Thyroid gland (tissue), 4 donors: ENCODE results near the gene AFAP1L1. TPM values are rescaled to one million over a fixed set of nuclear protein-coding genes. Genes with fewer than 3 reads are reported as not detected.

Source experiments
- DNase-seq, 2 donors: peaks; one replicate each; pipeline ENCODE4 v3.0.0-alpha.2; 2019
- H3K27ac ChIP-seq, 3 donors: fragments of 200-600 bp; sonication (generic); 1 replicate in 2 of 3; 2 replicates in 1 of 3; pipeline ENCODE4 v1.5.1; 2016 to 2019; ENCODE audit warnings: mild to moderate bottlenecking in 1 of 3, moderate library complexity in 1 of 3
- H3K27me3 ChIP-seq: fragments of 200-600 bp; sonication (generic); one replicate; pipeline ENCODE4 v1.5.1; 2019
- H3K36me3 ChIP-seq, 2 donors: fragments of 200-600 bp; sonication (generic); one replicate each; pipeline ENCODE4 v1.5.1; 2016 to 2019
- H3K4me1 ChIP-seq, 2 donors: fragments of 200-600 bp; sonication (generic); one replicate each; pipeline ENCODE4 v1.5.1; 2017 to 2019
- H3K4me3 ChIP-seq, 3 donors: fragments of 200-600 bp; sonication (generic); replicated peaks in 1 of 3; 1 replicate in 2 of 3; 2 replicates in 1 of 3; pipeline ENCODE4 v1.5.1; 2016; ENCODE audit warnings: mild to moderate bottlenecking in 1 of 3
- H3K9me3 ChIP-seq: fragments of 200-600 bp; sonication (generic); one replicate; pipeline ENCODE4 v1.5.1; 2017
- CTCF ChIP-seq, 6 experiments: fragments of 200-600 bp in 3 of 6; fragments of 450-650 bp in 3 of 6; sonication (generic) in 3 of 6; IDR thresholded peaks; one replicate each; pipeline ENCODE4 v1.5.1; 2016 to 2019; ENCODE audit warnings: antibody characterized with exemption in 6 of 6, mild to moderate bottlenecking in 2 of 6, inconsistent platforms in 1 of 6, moderate library complexity in 1 of 6
- POLR2A ChIP-seq, 2 donors: fragments of 450-650 bp; IDR thresholded peaks; one replicate each; pipeline ENCODE4 v1.6.1; 2017; ENCODE audit warnings: antibody characterized with exemption in 2 of 2, mild to moderate bottlenecking in 2 of 2, moderate library complexity in 1 of 2
- WGBS, 2 donors: methylation state at CpG; one replicate each; pipeline ENCODE4 v1.1.5; 2017; 5-methylcytosine and 5-hydroxymethylcytosine counted together
- intact Hi-C: fragments of 100-400 bp; cut with DNase I; formaldehyde crosslinking; loops from one replicate; pipeline ENCODE4 v1.15.1; 2023
- total RNA-seq, 4 donors: library from RNA; depleted of rRNA; stranded (reverse); fragments of >200 nt; gene quantifications; one replicate each; pipeline ENCODE4 v1.2.3, GENCODE V29; 2016

AFAP1L1 gene
- total RNA-seq, 4 donors from 2014 or later = 15.9 to 43.1 (median 26.8) TPM

DNA sequence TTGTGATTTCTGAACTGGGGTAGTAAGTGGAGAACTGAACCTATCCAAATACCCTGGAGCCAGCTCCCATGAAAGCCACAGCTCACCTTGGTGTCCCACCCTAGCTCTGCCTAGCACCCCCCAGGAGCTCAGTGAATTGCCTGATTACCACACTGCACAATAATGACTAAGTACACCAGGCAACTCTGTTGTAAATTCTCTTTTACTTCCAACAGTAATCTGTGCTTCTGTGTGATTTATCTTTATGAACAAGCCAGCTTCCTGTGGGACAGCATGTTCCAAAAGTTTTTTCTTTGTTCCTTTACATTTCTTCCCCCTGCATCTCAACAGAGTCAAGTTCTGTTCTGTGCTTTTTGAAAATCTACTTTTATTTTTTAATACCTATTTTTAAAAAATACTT lies 51.6 kb downstream of the AFAP1L1 start:
- TF ChIP-seq POLR2A (IDR thresholded peaks at IDR 0.05) (no peak), CTCF (IDR thresholded peaks at IDR 0.05) (no peak)
- H3K36me3 ChIP-seq = no peaks in the 10 kb centered on the region
- no peaks in the 10 kb centered on the region for H3K9me3 ChIP-seq
- H3K4me3 ChIP-seq = no peak overlapping the region
- H3K4me1 ChIP-seq = peaks cover 11 to 12% of the 10 kb centered on the region in 2 donors
- peak overlapping the region in 2 of 3 donors; percentile 13 to 24 for H3K27ac ChIP-seq
- DNase-seq = no peak
- intact Hi-C loops = loop anchor here (5.0 kb wide), 1 partner anchor 109 kb away; no protein-coding TSS in a partner anchor
- H3K27me3 ChIP-seq = no peaks in the 10 kb centered on the region

DNA sequence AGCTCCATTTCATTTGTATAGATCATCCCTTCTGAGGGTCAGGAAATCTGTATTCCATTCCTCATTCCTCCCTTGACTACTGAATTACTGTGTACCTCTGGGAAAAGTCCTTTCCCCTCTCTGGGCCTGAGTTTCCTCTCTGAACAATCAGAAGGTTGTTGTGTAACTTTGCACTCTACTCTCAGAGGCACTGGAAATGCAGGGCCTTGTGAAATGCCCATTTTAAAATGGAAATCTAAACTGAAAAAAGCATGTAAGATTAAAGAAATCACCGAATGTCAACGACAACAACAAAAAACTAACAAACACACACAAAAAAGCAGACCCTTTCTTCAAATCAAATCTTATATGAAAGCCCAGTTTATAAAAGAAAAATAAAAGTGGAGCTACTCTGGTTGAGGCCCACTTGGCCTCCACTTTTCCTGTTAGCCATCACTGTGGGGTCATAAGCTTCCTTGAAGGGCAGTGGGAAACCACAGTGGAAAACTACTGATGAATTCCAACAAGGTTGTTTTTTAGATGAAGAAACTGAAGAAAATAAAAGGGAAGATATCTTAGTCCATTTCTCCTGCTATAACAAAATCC lies 52.1 kb downstream of the AFAP1L1 start:
- Histone ChIP-seq H3K27me3 (no peaks in the 10 kb centered on the region), H3K36me3 (no peaks in the 10 kb centered on the region), H3K4me1 (peaks cover 11 to 12% of the 10 kb centered on the region in 2 donors), H3K4me3 (no peak overlapping the region), H3K27ac (no peak overlapping the region), H3K9me3 (no peaks in the 10 kb centered on the region)
- intact Hi-C loops = loop anchor here (5.0 kb wide), 1 partner anchor 109 kb away; no protein-coding TSS in a partner anchor
- TF ChIP-seq CTCF (IDR thresholded peaks at IDR 0.05) (no peak), POLR2A (IDR thresholded peaks at IDR 0.05) (no peak)
- WGBS, 2 donors = 87 to 88% methylated on average over 2 of the region's 2 CpGs
- no peak for DNase-seq

GRCh38 chr5:149324641-149325040 lies 53.0 kb downstream of the AFAP1L1 start:
- WGBS, 2 donors = 86 to 88% methylated on average over 2 of the region's 2 CpGs
- Histone ChIP-seq H3K4me3 (no peak overlapping the region), H3K4me1 (peaks cover 11 to 12% of the 10 kb centered on the region in 2 donors), H3K9me3 (no peaks in the 10 kb centered on the region), H3K27ac (no peak overlapping the region), H3K27me3 (no peaks in the 10 kb centered on the region), H3K36me3 (no peaks in the 10 kb centered on the region)
- intact Hi-C loops = loop anchor here (5.0 kb wide), 1 partner anchor 108 kb away; no protein-coding TSS in a partner anchor
- DNase-seq = no peak
- TF ChIP-seq POLR2A (IDR thresholded peaks at IDR 0.05) (no peak), CTCF (IDR thresholded peaks at IDR 0.05) (no peak)

DNA sequence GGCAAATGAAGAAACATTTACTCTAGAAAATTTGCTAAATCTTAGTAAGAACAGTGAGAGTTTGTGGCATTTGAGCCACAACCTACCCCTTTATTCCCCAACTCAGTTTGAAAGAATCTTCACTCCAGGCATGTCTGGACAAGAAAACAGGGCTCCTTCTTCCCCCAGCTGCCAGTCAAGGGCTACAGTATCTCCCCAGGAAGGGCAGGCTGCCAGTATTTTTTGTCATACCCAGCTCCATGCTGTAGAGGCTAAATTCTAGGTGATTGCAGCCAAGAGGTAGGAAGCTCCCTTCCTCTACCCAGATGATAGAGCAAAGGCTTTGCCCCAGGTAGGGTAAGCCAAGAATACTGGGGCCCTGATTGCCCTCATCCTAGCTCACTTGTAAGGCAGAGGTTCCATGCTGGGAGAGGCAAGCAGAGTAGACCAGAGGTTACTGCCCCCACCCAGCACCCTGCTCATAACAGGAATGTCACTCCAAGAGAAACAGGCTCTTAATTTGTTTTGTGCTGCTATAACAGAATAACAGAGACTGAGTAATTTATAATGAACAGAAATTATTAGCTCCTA lies 53.6 kb downstream of the AFAP1L1 start:
- TF ChIP-seq POLR2A (IDR thresholded peaks at IDR 0.05) (no peak), CTCF (IDR thresholded peaks at IDR 0.05) (no peak)
- Histone ChIP-seq H3K4me3 (no peak overlapping the region), H3K9me3 (no peaks in the 10 kb centered on the region), H3K36me3 (no peaks in the 10 kb centered on the region), H3K4me1 (peaks cover 11 to 12% of the 10 kb centered on the region in 2 donors), H3K27me3 (no peaks in the 10 kb centered on the region), H3K27ac (no peak overlapping the region)
- intact Hi-C loops = no loop called here
- no peak for DNase-seq

DNA sequence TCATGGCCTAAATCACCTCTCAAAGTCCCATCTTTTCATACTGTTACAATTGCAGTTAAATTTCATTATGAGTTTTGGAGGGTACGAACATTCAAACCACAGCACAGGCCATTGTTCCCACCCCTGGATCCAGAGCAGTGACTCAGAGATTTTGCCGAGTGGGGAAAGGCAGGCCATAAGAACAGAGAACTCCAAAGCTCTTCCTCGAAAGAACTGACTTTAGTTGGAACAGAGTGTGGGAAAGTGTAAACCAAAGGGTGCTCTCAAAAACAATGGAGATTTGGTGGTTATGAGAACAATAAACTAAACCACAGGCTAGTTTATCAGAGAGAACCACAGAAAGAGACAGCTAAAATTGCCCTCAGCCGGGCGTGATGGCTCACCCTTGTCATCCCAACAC lies 54.2 kb downstream of the AFAP1L1 start:
- WGBS, 2 donors = 93 to 94% methylated on average over 5 of the region's 5 CpGs
- intact Hi-C loops = no loop called here

More for the DNA sequence above, 54.2 kb downstream of the AFAP1L1 start:
- H3K4me1 ChIP-seq = peaks cover 5 to 6% of the 10 kb centered on the region in 2 donors
- DNase-seq = no peak
- H3K36me3 ChIP-seq = no peaks in the 10 kb centered on the region
- TF ChIP-seq POLR2A (IDR thresholded peaks at IDR 0.05) (no peak), CTCF (IDR thresholded peaks at IDR 0.05) (no peak)
- H3K9me3 ChIP-seq = no peaks in the 10 kb centered on the region
- no peak overlapping the region for H3K27ac ChIP-seq
- H3K27me3 ChIP-seq = no peaks in the 10 kb centered on the region
- no peak overlapping the region for H3K4me3 ChIP-seq
